HL-60 (cell line): Measurements from ENCODE around the gene SUPT4H1.

ENCODE experiments used
- DNase-seq, 2 experiments: peaks; one replicate each; pipeline ENCODE4 v3.0.0-alpha.2; 2010 to 2020; ENCODE audit warnings: low read depth in 1 of 2, low spot score in 1 of 2
- H3K27ac ChIP-seq: fragments of 250-450 bp; sonication (Bioruptor Pico); replicated peaks from 2 replicates; pipeline ENCODE4 v1.5.1; 2020; ENCODE audit warnings: mild to moderate bottlenecking, moderate library complexity
- H3K27me3 ChIP-seq: fragments of 250-450 bp; sonication (Bioruptor Pico); 2 replicates; pipeline ENCODE4 v1.5.1; 2021; ENCODE audit warnings: mild to moderate bottlenecking, moderate library complexity; ENCODE audit not compliant: insufficient read depth, poor library complexity, severe bottlenecking
- H3K4me3 ChIP-seq: replicated peaks from 2 replicates; pipeline ENCODE4 v1.5.1; 2011; ENCODE audit warnings: mild to moderate bottlenecking, control low read depth, low read length; ENCODE audit not compliant: insufficient read depth
- CTCF ChIP-seq: IDR thresholded peaks from one replicate; pipeline ENCODE4 v1.5.1; 2011; ENCODE audit warnings: low read length, control low read depth, inconsistent platforms; ENCODE audit not compliant: insufficient read depth
- GABPA ChIP-seq: IDR thresholded peaks from 2 replicates; pipeline ENCODE4 v1.6.1; 2012; ENCODE audit warnings: low read depth
- POLR2AphosphoS5 ChIP-seq: IDR thresholded peaks from 2 replicates; pipeline ENCODE4 v1.6.1; 2012; ENCODE audit warnings: low read depth
- REST ChIP-seq: IDR thresholded peaks from 2 replicates; pipeline ENCODE4 v1.6.1; 2012; ENCODE audit warnings: low read depth; ENCODE audit not compliant: insufficient replicate concordance
- SPI1 ChIP-seq: IDR thresholded peaks from 2 replicates; pipeline ENCODE4 v1.6.1; 2012; ENCODE audit warnings: low read depth, mild to moderate bottlenecking, borderline replicate concordance

Gene SUPT4H1

GRCh38 chr17:58324056-58324408, 28.0 kb downstream of the SUPT4H1 start:
- TF ChIP-seq CTCF = no peak
- no peak for TF ChIP-seq GABPA
- TF ChIP-seq REST = no peak
- TF ChIP-seq SPI1 = no peak
- no peak for TF ChIP-seq POLR2AphosphoS5
- Histone ChIP-seq H3K4me3 (no peak overlapping the region), H3K27ac (no peak overlapping the region), H3K27me3 (no peaks in the 10 kb centered on the region)
- no peak for DNase-seq

- Histone ChIP-seq H3K4me3 (no peak overlapping the region), H3K27ac (no peak overlapping the region), H3K27me3 (no peaks in the 10 kb centered on the region)
- no peak for DNase-seq
- TF ChIP-seq SPI1 = no peak
- no peak for TF ChIP-seq REST
- TF ChIP-seq POLR2AphosphoS5 = no peak
- no peak for TF ChIP-seq GABPA
- TF ChIP-seq CTCF = no peak
Measured at GRCh38 chr17:58323366-58324055, 28.5 kb downstream of the SUPT4H1 start.

- TF ChIP-seq POLR2AphosphoS5 (no peak), GABPA (no peak), REST (no peak), SPI1 (no peak), CTCF (no peak)
- Histone ChIP-seq H3K27ac (no peak overlapping the region), H3K27me3 (no peaks in the 10 kb centered on the region), H3K4me3 (no peak overlapping the region)
- DNase-seq = no peak
Measured at GRCh38 chr17:58322581-58323185, 29.3 kb downstream of the SUPT4H1 start.
